ENCODE measurements around the gene ATP6V1G2. TPM values are rescaled to one million over a fixed set of nuclear protein-coding genes. Genes with fewer than 3 reads are reported as not detected.

The ATP6V1G2 gene
- total and polyA plus RNA-seq, 2 of the 4 experiments (the other 2 are of a cell fraction): 1.4 to 6.5 TPM

DNA sequence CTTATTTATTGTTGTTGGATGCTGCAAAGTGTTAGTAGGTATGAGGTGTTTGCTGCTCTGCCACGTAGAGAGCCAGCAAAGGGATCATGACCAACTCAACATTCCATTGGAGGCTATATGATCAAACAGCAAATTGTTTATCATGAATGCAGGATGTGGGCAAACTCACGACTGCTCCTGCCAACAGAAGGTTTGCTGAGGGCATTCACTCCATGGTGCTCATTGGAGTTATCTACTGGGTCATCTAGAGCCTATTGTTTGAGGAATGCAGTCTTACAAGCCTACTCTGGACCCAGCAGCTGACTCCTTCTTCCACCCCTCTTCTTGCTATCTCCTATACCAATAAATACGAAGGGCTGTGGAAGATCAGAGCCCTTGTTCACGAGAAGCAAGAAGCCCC, 36.4 kb downstream of the ATP6V1G2 start:
- no peaks in the 10 kb centered on the region for H3K27me3 ChIP-seq (ENCODE audit: control insufficient read depth, insufficient read depth, low read length)
- H3K9me1 ChIP-seq (ENCODE audit: insufficient read depth, low read length): peaks cover 15% of the 10 kb centered on the region
- no peak overlapping the region for H4K91ac ChIP-seq (ENCODE audit: insufficient read depth, low read depth, low read length)
- no peak overlapping the region for H2BK15ac ChIP-seq (ENCODE audit: low read depth, low read length)
- no peak overlapping the region for H3K4me2 ChIP-seq (ENCODE audit: low read depth, low read length)
- H3K4me3 ChIP-seq (ENCODE audit: insufficient read depth, low read depth, low read length): no peak overlapping the region
- BruUV-seq (replicated peaks): no TSS peak
- no peak overlapping the region for H3K27ac ChIP-seq (ENCODE audit: insufficient read depth, low read length)
- H3K9me3 ChIP-seq (ENCODE audit: control insufficient read depth, insufficient read depth, low read length): no peaks in the 10 kb centered on the region
- no peak overlapping the region for H2BK20ac ChIP-seq (ENCODE audit: low read depth, low read length)
- ATAC-seq (ENCODE audit: low read depth) (no peak), DNase-seq (no peak)
- H2AK9ac ChIP-seq (replicated peaks; ENCODE audit: low read depth, low read length, poor library complexity): no peak overlapping the region
- peaks cover 11% of the 10 kb centered on the region; the same call in 1 of the 2 replicates for H3K36me3 ChIP-seq (ENCODE audit: control insufficient read depth, insufficient read depth, low read length)
- no peak overlapping the region for H4K8ac ChIP-seq (ENCODE audit: low read depth in 2 of 2, low read length in 2 of 2)
- no peak overlapping the region for H2BK5ac ChIP-seq (ENCODE audit: low read depth, low read length, poor library complexity, severe bottlenecking)
- POLR2A ChIA-PET (ENCODE audit: unreplicated experiment): no interaction called here
- H2BK120ac ChIP-seq (ENCODE audit: low read depth, low read length): no peak overlapping the region
- no peak overlapping the region for H3K14ac ChIP-seq (replicated peaks; ENCODE audit: low read depth, low read length)
- peaks cover 5% of the 10 kb centered on the region; the same call in 1 of the 2 replicates for H3K4me1 ChIP-seq (ENCODE audit: control insufficient read depth, insufficient read depth, low read length)
- peaks cover 1% of the 10 kb centered on the region; the same call in 1 of the 2 replicates for H4K20me1 ChIP-seq (ENCODE audit: insufficient read depth, low read length)
- 43% methylated on average over 1 of the region's 4 CpGs; no CpG with 5 or more reads in 1 of the 2 experiments for WGBS, 2 experiments (ENCODE audit: extremely low coverage in 2 of 2, insufficient read length in 1 of 2)
- H2AK5ac ChIP-seq (ENCODE audit: low read depth, low read length): no peak overlapping the region
- no peak overlapping the region for H3K56ac ChIP-seq (ENCODE audit: extremely low read depth, insufficient read depth, low read length)
- no peak overlapping the region for H3K23ac ChIP-seq (ENCODE audit: low read depth, low read length)
- no peak overlapping the region for H3K4ac ChIP-seq (ENCODE audit: low read depth, low read length)
- TF ChIP-seq, protein P1, sequence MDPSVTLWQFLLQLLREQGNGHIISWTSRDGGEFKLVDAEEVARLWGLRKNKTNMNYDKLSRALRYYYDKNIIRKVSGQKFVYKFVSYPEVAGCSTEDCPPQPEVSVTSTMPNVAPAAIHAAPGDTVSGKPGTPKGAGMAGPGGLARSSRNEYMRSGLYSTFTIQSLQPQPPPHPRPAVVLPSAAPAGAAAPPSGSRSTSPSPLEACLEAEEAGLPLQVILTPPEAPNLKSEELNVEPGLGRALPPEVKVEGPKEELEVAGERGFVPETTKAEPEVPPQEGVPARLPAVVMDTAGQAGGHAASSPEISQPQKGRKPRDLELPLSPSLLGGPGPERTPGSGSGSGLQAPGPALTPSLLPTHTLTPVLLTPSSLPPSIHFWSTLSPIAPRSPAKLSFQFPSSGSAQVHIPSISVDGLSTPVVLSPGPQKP (IDR thresholded peaks at IDR 0.05; ENCODE audit: borderline replicate concordance, low read depth, low read length): no peak
- TF ChIP-seq NFE2L2 (IDR thresholded peaks at IDR 0.05; ENCODE audit: low read depth, low read length) (no peak), RFX5 (IDR thresholded peaks at IDR 0.05; ENCODE audit: low read depth, low read length) (no peak), CHD1 (IDR thresholded peaks at IDR 0.05; ENCODE audit: low read depth, low read length) (no peak), BHLHE40 (IDR thresholded peaks at IDR 0.05; ENCODE audit: low read depth, low read length) (no peak), MAZ (IDR thresholded peaks at IDR 0.05; ENCODE audit: borderline replicate concordance, low read depth, low read length) (no peak), RCOR1 (IDR thresholded peaks at IDR 0.05; ENCODE audit: insufficient replicate concordance, low read length) (no peak), POLR2A (IDR thresholded peaks at IDR 0.05; ENCODE audit: low read depth, low read length) (no peak), MAFK (IDR thresholded peaks at IDR 0.05; ENCODE audit: low read depth, low read length) (no peak), SMC3 (IDR thresholded peaks at IDR 0.05; ENCODE audit: low read depth, low read length) (no peak), RAD21 (IDR thresholded peaks at IDR 0.05; ENCODE audit: low read length) (no peak)
- TF ChIP-seq, protein P2, sequence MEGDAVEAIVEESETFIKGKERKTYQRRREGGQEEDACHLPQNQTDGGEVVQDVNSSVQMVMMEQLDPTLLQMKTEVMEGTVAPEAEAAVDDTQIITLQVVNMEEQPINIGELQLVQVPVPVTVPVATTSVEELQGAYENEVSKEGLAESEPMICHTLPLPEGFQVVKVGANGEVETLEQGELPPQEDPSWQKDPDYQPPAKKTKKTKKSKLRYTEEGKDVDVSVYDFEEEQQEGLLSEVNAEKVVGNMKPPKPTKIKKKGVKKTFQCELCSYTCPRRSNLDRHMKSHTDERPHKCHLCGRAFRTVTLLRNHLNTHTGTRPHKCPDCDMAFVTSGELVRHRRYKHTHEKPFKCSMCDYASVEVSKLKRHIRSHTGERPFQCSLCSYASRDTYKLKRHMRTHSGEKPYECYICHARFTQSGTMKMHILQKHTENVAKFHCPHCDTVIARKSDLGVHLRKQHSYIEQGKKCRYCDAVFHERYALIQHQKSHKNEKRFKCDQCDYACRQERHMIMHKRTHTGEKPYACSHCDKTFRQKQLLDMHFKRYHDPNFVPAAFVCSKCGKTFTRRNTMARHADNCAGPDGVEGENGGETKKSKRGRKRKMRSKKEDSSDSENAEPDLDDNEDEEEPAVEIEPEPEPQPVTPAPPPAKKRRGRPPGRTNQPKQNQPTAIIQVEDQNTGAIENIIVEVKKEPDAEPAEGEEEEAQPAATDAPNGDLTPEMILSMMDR (conservative IDR thresholded peaks at IDR 0.05; ENCODE audit: low read depth, low read length): no peak
- TF ChIP-seq, protein P3, sequence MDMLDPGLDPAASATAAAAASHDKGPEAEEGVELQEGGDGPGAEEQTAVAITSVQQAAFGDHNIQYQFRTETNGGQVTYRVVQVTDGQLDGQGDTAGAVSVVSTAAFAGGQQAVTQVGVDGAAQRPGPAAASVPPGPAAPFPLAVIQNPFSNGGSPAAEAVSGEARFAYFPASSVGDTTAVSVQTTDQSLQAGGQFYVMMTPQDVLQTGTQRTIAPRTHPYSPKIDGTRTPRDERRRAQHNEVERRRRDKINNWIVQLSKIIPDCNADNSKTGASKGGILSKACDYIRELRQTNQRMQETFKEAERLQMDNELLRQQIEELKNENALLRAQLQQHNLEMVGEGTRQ (IDR thresholded peaks at IDR 0.05; ENCODE audit: low read depth, low read length): no peak
- H3K9ac ChIP-seq (ENCODE audit: low read depth, low read length): no peak overlapping the region
- no peak overlapping the region for H4K5ac ChIP-seq (ENCODE audit: low read depth, low read length)
- H2AFZ ChIP-seq (replicated peaks; ENCODE audit: low read length, poor library complexity): no peak overlapping the region
- H3K79me1 ChIP-seq (ENCODE audit: low read depth in 1 of 2, low read length in 2 of 2): peaks cover 0 to 7% of the 10 kb centered on the region in 2 experiments; a peak in 2 of 4 replicates
- H3K18ac ChIP-seq (ENCODE audit: low read depth, low read length): no peak overlapping the region
- dilution Hi-C loops (cut with HindIII; ENCODE audit: low sequenced_read_pairs, unreplicated experiment) (no loop called here), in situ Hi-C loops (cut with MboI; ENCODE audit: low sequenced_read_pairs) (no loop called here), intact Hi-C loops (cut with micrococcal nuclease) (no loop called here)
- CTCF ChIA-PET: no interaction called here
